Mammary epithelial cell (primary cell): ENCODE data around the gene CRYZL1.

Experiments used
- CTCF ChIP-seq, 2 donors: IDR thresholded peaks in 1 of 2; conservative IDR thresholded peaks in 1 of 2; 2 replicates each; pipeline ENCODE4 v1.5.1; 2011 to 2012; ENCODE audit warnings: inconsistent platforms in 2 of 2, low read length in 2 of 2, mild to moderate bottlenecking in 2 of 2, control low read depth in 1 of 2, low read depth in 1 of 2; ENCODE audit not compliant: insufficient read depth in 1 of 2; ENCODE audit errors: extremely low read depth in 1 of 2
- EZH2 ChIP-seq: IDR thresholded peaks from 2 replicates; pipeline ENCODE4 v1.6.1; 2012; ENCODE audit warnings: low read length, inconsistent platforms, borderline replicate concordance

- no peak for TF ChIP-seq CTCF (conservative IDR thresholded peaks at IDR 0.05 in 1 of 2, IDR thresholded peaks at IDR 0.05 in 1 of 2; ENCODE audit: extremely low read depth in 1 of 2, insufficient read depth in 1 of 2, low read depth in 1 of 2, low read length in 2 of 2)
- no peak for TF ChIP-seq EZH2
Observed at GRCh38 chr21:33559813-33560212, 81.7 kb downstream of the CRYZL1 start.
